Umbilical cord (tissue), 2 donors: ENCODE data around the gene WDR86. TPM values are rescaled to one million over a fixed set of nuclear protein-coding genes. Genes with fewer than 3 reads are reported as not detected.
A peak's percentile ranks its signal among the peaks of the same experiment; 100 is the strongest.

Experiments
- DNase-seq: peaks from one replicate; pipeline ENCODE4 v3.0.0-alpha.2; 2015; ENCODE audit warnings: low spot score
- total RNA-seq: library from RNA; depleted of rRNA; stranded (reverse); fragments of >200 nt; gene quantifications from one replicate; pipeline ENCODE4 v1.2.3, GENCODE V29; 2014; ENCODE audit warnings: low replicate concordance; ENCODE audit not compliant: insufficient read depth

Gene WDR86
- total RNA-seq, 1 donor from 2014 or later = 34.7 TPM

- DNase-seq = no peak
These were observed 30.3 kb upstream of the WDR86 start, which contains the start of gene CRYGN for GRCh38 chr7:151439855-151440798. Gene CRYGN (minus strand): TSS chr7:151440141. CDS start chr7:151439917, 224 bp downstream.

GRCh38 chr7:151438864-151439601 lies 29.2 kb upstream of the WDR86 start:
- no peak for DNase-seq

- no peak for DNase-seq
These were observed 28.2 kb upstream of the WDR86 start for GRCh38 chr7:151437866-151438516.

DNA sequence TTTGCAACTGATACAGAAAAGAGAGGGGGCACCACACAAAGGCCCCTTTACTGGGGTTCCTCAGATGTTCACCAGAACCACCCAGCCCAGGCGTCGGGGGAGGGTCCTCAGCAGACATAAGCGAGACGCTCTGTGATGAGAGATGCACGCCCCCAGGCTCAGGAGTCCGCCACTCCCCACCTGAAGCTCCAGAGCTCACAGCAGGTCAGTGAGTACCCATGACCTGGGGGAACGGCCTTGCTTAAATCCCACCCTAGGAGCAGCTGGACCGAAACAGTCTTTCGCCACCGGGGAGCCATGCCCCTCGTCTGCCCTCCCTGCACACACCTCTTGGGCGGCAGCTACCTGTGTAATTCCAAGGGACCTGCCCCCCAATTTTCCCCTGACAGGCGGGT lies 27.3 kb upstream of the WDR86 start:
- DNase-seq = no peak

DNA sequence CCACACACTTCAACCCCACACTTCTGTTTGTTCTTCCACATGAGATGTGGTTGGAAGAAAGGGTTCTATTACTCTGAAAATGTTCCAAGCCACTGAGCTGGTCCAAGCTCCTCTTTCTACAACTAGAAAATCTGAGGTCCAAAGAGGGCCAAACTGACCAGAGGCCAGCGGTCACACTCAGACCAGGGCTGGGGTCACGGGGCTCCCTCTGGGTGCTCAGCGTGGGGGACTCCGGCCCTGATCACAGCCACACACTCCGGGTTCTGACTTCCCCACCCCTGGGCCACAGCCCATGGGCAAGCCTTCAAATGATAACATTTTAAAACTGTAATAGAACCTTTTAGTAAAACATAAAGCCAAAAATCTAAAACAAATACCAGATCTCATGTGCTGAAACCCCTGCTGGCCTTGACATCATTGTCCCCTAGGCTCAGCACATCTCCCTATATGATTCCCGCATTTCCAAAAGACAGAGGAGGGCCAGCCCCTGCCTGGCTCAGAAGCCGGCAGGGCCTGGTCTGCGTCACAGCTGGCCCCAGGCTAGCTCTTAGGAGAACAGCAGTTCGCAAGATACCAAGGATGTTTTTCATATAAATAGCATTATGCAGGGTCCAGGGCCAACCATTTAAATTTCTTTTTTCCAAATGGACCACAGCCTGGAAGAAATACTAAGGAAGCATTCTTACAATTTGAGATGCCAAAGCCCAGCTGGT lies 26.8 kb upstream of the WDR86 start:
- DNase-seq = peak; percentile 53

GRCh38 chr7:151435971-151436370 lies 26.1 kb upstream of the WDR86 start:
- no peak for DNase-seq

DNA sequence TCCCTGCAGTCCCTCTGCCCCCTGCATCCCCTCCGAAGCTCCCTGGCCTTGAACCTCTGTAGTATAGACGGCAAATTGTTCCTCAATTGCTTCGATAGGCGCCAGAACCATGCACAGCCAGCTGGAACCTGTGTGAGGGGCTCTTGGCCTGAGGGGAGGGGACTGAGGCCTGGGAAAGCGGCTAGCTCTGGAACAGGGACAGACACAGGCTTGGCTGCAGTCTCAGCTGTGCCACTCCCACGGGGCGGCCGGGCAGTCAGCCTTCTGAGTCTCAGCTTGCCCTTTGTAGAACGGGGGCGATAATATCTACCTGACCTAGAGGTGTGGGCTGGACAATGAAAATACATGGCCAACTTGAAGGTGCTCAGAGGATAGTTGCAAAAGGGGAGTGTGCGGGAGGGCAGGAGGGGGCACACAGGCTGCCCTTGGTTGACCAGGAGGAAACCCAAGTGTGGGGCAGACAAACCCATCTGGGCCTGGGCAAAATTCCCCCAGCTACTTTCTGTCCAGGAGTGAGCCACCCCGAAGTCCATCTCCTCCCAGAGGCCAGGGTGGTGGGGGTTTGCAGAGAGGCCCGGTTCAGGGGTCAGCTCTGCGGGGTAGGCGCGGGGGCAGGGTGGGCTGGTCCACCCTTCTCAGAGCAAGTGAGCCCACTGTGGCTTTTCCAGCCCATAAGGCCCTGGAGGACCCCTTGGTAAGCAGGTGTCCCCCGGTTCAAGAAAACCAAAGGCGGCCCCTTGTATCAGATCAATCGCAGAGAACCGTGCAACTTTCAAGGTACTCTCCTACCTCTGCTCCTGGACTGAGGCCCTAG lies 25.5 kb upstream of the WDR86 start:
- no peak for DNase-seq

GRCh38 chr7:151434549-151434948 lies 24.7 kb upstream of the WDR86 start:
- no peak for DNase-seq

- DNase-seq = no peak
These were observed 24.0 kb upstream of the WDR86 start for GRCh38 chr7:151433721-151434400.

- DNase-seq = no peak
These were observed 23.1 kb upstream of the WDR86 start for GRCh38 chr7:151432658-151433521.

DNA sequence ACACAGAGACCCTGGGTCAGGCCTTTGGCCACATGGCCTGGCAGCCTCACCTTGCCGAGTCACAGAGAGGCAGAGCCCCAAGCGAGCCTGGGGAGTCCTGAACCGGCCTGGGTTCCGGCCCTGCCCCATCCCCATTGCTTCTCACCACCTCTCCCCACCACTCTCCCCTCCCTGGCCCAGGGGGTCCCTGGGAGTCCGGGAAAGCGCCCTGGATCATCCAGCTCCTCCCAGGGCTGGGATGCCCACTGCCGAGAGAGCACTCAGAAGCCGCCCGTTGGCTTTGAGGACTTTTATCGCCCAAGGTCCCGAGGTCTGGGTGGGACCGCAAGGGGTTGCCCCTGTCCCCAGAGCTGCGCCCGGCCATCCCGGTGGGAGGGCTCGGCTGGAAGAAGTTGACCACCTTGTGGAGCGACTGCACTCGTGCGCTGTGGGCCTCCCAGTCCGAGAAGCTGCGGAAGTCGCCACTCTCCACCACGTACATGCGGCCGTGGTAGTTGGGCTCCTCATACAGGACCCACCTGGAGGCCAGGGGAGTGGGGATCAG lies 22.0 kb upstream of the WDR86 start:
- no peak for DNase-seq

GRCh38 chr7:151431281-151431767 lies 21.5 kb upstream of the WDR86 start:
- DNase-seq = no peak

DNA sequence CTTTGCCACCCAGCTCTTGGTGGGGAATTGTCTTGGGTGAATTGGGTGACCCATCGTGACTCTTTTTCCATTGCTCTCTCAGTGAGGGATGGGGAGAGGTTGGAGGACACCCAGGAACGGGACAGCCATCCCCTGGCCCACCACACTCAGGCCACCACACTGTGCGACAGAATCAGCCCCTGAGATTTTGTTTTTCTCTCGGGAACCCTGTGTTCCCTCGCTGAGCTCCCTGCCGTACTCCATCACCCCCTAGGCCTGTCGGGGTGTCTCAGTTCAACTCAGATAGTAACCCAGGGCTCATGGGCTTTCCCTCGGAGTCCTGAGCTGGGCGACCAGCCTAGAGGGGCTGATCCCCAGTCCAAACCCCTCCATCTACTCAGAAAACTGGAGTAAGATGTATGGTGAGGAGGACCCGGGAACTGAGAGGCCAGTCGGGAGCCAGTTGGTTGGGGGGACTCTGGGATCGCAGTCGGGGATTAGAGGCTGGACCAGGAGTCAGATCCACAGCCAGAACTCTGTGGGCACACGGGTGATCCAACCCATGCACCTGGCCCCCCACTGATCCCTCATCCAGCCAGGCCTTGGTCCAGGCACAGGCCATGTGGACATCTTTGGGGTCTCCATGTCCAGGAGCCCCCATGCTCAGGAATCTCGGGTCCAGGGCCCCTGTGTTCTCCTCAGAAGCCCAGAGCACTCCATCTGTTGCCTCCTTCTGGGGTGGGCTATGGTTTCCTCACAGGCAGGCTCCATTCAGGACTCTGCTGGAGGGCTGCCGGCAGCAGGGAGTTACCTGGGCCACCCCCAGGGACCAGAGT lies 20.8 kb upstream of the WDR86 start:
- DNase-seq = no peak

GRCh38 chr7:151429560-151430331 lies 19.9 kb upstream of the WDR86 start:
- DNase-seq = no peak

GRCh38 chr7:151429237-151429559 lies 19.4 kb upstream of the WDR86 start:
- DNase-seq = no peak

- DNase-seq = peak; percentile 66
These were observed 18.8 kb upstream of the WDR86 start for GRCh38 chr7:151428378-151429236.
